ENCODE measurements around the gene SETD3.

Gene SETD3

DNA sequence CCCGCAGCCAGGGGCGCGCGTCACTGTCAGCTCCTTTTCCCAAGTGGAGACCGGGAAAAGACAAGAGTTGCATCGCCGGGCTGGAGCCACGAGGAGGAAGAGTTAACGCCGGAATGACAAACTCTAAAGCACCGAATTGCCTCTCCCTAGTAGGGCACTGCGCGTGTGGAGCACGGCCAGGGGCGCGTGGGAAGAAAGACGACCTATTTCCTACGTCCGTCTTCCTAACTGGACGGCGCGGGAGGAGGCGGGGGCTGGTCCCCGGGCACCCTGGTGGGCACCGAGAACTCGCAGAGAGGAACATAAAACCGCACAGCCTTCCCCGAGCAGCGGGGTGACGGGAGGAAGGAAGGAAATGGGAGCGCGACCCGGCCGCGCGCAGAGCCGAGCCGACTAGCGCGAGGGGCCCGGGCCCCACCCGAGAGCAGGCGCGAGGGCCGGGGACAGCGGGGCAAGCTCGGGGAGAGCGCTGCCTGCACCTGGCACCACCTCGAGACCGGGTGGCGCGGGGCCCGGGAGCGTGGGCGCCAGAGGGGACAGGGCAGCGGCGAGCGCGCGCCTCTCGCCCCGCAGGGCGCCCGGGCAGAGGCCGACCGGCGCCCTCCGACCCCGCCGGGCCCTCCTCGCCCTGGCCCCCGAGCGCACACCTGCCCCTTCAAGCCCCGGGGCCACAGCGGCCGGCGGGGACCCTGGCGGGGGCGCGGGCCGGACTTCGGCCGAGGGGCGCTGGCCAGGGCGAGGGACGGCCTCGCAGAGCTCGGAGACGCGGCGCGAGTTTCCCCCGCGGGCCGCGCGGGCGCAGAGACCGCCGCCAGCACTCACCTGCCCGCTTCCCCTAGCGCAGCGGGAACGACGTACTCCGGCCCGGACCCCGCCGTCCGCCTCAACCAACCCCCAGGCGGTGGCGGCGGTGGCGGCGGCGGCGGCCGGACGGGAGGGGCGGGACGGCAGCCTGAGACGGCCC is at the start of gene SETD3:
SETD3 (minus strand) TSS at position 954 of the 964 bp plus-strand sequence. CDS start 15,054 bp downstream, outside the sequence.
- peak; percentile 38 for DNase-seq (ENCODE audit: low read depth)

DNA sequence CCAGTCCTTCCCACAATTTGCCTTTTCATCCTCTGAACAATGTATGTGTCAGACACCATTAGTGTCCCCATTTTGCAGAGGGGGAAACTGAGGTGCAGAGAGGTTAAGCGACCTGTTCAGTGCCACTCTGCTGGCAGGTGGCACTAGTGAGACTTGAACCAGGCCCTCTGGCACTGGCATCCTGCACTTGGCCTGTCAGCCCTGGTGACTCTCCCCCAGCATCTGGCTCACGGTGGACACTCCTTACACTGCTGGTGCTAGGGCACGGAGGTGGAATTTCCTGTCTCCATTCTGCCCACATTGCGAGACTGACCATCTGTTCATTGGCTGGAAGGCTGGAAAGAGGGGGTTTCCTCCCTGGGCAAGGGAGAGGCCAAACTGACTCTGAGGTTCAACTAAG is 49.2 kb upstream of the SETD3 start:
- DNase-seq (ENCODE audit: low read depth): no peak

DNA sequence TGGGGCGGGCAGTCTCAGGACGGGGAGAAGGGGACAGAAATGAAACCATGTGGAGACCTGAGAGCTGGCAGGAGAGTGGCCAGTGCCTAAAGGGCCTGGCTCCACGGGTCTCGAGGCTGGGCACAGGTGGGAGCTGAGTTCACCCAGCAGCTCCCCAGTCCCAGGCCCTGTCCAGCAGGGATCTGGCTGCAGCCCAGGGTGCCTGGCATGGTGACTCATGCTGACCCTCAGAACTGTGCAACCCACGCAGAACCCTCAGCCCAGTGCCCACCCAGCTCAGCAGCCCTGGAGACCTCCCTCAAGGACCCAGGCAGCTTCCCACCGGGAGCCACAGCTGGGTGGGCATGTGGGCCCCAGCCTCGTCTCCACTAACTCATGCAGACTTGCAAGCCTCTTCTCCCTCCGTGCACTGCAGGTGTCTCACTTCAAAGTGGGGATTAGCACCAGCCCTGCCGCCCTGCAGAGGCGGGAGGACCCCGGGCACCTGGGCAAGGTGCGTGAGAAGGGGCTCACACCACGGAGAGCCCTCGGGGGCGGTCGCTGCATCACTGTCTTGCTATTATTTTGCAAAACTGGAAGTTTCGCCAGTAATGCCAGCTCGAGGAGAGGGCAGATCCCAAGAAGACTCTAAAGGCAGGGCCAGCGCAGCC is 46.9 kb upstream of the SETD3 start:
- no peak for DNase-seq (ENCODE audit: low read depth)

DNA sequence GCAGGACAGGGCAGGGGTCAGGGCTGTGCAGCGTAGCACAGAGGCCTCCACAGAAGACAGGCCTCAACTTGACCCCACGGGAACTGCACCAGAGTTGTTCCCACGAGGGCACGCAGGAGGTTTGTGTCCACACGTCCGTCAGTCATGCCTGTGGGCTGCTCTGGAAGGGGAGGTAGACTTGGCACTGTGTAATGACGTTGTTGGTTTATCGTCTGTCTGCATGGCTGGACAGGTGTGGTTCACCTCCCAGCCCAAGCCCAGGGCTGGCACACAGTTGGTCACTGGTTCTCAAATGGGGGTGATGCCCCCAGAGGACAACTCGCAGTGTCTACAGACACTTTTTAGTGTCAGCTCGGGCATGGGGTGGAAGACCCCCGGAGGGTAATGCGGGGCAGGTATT is 46.4 kb upstream of the SETD3 start:
- no peak for DNase-seq (ENCODE audit: low read depth)

DNA sequence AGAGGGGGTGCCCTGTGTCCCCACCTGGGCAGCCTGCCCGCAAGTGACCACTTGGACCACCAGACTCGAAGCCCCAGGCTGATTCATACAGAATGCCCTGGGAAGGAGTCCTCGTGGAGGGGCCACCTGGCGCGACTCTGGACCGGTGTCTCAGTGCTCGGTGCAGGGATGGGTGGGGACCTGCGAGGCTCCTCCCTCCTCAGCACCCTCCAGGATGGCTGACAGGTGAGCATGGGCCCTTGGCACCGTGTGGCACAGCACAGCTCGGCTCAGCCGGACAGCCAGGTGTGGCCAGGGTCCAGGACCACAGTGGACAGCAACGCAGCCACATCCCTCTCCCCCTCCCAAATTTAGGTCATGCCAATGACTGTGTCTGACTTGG is 45.0 kb upstream of the SETD3 start:
- no peak for DNase-seq (ENCODE audit: low read depth)

DNA sequence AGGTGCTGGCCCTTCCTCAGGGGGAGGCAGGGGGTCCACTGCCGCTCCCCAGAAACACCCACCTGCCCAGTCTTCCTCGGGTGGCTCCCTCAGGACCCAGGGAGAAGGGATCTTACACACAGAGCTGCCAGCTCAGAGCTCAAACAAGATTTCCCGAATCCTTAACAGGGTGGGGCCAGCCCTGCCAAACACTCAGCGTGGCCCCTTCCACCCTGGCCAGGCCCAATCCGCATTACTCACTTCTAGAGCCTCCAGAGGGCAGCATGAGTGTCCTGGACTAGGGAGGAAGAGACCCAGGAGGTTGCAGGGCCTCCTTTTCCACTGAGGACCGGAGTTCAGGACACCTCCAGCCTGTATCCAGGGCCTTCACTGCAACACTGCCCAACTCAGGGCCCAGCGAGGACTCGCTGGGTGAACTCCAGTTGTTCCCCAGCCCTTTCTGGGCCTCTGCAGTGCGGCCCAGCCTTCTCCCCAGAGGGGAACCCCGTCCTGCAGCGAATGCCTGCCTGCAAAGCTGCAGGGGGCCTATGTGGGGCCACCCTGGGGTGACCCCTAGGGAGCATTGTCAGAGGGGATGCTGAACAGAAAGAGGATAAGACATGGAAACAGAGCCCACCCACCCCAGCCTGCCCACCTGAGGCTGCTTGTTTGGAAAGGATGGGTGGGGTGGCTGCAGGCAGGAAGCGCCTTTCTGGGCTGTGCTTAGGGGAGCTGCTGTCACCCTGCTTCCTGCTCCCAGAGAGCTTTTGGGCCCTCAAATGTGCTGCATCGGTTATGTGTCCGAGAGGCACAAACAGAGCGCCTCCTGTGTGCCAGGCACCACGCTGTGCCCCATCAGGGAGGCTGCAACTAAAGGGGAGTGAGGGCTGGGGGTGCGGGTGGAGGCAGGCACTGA is 44.4 kb upstream of the SETD3 start:
- DNase-seq (ENCODE audit: low read depth): no peak

DNA sequence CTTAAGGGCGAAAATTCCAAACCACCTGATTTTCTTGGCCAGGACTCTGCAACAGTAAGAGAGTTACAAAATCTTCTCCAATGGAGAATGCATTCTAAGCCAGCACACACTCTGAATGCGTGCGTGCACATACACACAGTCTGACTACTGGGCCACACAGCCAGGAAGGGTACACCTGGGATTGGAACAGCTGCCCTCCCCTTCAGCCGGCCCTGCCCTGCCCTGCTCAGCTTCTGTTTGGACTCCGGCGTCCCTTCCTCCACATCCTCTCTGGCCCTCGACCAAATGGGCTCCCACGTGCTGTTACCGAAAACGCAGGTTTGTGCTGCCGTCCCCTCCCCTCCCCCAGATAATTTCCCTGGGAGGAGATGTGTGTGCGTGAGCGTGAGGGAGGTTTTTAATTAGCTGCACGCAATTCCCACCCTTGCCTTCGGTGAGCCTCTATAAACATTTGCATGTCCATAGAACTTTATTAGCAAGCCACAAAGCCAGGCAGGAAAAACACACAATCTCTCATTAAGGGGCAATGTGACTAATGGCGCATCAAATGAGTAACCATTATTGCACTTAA is 43.5 kb upstream of the SETD3 start:
- no peak for DNase-seq (ENCODE audit: low read depth)

DNA sequence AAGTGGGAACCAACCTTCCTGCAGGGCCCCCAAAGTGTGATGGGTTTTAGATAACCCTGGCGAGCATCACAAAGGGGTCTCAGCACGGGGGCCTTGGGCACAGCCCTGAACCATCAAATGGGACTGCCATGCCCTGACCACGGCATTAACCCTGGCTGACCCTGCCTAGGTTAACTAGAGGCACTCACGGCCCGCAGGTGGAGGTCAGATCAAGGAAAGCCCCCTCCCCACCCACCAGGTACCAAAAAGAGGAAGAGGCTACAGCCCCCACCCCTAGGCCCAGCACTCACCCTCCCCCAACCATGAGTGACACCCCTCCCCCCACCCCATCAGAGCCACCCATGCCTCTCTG is 43.0 kb upstream of the SETD3 start:
- no peak for DNase-seq (ENCODE audit: low read depth)

DNA sequence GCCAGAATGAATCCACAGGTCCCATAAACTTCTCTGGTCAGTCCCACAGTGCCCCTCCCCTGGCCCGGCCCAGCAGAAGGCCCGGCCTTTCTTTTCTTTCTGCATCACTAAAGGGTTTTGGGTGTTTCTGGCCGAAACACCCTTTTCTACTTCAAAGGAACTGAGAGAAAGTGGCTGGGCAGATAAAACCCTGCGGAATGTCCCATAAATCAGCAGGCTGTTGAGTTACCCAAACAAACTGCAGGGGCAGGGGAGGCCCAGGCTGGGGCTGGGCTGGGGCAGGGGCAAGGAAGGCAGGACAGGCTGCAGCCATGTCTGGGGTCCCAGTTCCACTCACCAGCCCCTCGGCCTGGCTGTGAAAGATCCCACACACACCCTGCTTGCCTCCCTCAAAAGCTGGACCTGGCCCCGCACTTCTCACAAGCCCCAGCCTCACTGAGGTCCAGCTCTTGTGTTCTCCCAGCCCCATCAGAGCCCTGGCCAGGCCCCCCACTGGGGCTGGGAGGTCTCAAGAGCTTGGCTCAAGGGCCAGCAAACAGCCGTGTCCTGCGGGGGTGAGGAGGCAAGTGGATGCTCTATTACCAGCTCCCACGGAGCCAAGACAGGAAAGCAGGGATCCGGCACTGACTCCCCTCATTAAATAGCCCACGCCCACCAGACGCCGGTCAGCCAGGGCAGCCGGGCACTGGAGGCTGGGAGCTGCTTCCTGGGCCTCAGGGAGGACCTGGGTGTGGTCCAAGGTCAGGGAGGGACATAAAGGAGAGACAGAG is 42.5 kb upstream of the SETD3 start:
- no peak for DNase-seq (ENCODE audit: low read depth)

DNA sequence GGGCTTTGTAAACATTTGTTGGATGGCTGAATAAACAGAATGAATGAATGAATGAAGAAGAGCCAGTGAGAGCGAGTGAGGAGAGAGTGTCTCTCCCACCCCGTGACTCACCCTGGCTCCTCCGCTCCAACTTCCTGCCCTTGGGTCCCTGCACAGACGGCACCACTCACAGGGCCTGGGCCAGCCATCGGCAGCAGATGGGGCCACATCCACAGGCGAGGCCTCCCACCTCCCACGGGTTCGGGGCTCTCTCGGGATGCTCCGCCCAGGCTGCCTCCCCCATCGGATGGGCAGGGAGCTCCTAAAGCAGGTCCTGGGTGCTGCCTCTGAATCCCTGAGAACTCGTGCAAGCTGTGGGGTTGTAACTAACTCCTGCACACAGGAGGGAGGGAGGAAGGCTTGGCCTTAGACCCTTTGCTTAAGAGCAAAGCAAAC is 41.8 kb upstream of the SETD3 start:
- peak; percentile 32 for DNase-seq (ENCODE audit: low read depth)

DNA sequence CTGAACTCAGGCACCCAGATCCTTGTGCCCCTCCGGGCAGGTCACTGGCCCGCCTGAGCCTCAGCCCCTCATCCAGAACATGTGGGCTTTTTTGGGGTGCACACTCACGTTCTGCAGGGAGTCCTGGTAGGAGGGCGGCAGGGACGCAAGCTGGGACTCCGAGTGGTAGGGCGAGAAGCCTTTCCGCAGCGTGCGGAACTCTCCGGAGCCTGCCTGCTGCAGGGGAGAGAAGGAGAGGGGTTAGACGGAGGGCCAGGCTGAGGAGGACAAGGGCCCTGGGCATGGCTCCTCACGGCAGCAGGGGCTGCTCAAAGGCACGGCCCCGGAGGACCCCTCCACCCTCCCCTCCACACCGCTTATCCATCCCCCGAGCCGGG is 41.4 kb upstream of the SETD3 start:
- no peak for DNase-seq (ENCODE audit: low read depth)

DNA sequence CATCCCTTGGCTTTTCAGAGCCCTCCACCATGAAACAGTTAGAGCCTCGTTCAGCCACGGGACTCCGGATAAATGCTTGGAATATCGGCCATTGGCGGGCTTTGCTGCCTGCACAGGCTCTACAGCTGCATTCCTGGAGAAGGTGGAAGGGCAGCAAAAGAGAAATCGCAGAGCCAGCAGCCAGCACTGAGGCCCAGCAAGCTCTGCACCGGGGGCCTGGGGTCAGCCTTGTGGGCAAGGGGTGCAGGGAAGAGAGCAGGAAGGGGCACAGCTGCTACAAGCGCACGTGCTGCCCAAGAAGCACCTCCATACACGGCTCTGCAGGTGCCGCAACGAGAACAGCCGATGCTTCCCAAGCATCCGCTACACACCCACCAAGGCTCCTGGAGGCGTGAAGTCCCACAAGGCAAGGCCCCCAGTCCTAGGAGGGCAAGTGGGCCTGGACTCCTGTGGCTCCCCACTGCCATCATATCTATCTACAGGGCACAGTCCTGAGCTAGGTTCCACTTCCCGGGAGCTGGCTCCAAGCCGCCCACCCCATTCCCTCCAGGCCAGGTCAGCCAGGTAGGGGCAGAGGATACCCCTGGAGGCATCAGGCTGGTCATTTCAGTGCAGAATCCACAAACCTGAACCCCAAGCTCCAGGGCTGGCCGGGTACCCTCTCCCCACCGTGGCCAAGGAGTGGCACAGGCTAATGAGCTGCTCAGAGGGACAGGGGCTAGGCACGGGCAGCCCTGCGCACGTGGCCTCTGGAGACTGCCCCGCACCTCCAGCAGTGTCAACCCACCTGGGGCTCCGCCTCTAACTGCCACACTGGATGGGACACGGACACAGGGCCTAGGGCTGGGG is 40.7 kb upstream of the SETD3 start:
- DNase-seq (ENCODE audit: low read depth): no peak

DNA sequence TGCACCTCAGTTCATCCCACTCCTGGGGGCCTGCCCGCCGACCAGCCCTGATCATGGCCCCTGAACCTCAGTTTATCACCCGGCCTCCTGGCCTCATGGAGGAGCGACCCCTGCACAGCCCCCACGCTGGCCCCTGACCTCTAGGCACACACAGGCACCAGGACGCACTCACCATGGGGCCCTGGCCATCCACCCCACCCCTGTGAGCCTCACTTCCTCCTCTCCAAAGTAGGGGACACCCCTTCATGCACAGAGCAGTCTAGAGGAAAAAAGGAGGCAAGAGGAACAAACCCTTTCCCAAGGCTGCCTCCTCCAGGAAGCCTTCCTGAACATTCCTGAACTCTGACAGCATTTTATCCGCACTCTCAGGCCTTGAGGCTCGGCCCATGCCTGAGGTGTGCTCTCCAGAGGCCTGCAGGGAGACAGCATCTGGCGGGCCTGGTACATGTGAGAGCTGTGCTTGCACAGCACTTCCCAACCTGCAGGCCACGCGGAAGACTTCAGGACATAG is 40.0 kb upstream of the SETD3 start:
- no peak for DNase-seq (ENCODE audit: low read depth)

DNA sequence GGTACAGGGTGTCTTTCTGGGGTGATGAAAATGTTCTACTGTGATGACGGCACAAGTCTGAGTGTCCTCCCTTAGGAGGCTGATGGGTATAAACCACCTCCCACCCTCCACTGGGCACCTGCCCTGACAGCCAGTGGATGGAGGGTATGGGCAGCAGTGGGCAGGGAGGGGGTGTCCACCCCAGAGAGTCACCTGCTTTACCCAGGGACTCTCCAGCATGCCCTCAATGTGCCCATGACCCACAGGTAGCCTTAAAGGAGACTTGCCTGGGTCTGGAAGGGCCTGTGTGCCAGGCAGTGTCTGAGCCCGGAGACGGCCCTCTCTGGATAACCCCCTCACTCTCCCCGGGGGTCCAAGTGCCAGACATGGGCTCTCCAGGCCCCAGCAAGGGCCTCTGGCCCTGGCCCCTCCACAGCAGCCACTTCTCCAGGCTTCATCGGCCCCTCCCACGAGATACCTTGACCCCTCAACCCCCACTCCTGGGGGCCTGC is 39.3 kb upstream of the SETD3 start:
- no peak for DNase-seq (ENCODE audit: low read depth)

DNA sequence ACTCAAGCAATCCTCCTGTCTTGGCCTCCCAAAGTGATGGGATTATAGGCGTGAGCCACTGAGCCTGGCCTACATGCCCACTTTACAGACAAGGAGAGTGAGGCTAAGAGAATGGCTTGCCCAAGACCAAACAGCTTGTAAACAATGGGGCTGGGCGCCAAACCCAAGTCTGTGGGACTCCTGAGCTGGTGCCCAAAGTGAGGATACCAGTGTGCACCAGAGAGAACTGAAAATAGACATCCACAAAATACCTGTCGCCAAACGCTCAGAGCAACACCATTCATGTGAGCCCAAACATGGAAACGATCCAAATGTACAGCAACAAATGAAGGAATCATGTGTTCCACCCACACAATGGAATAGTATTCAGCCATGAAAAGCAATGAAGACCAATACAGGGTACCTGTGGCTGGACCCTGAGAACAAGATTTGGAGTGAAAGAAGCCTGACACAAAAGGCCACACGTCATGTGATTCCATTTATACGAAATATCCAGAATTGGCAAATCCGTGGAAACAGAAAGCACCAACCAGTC is 38.8 kb upstream of the SETD3 start:
- DNase-seq (ENCODE audit: low read depth): no peak

DNA sequence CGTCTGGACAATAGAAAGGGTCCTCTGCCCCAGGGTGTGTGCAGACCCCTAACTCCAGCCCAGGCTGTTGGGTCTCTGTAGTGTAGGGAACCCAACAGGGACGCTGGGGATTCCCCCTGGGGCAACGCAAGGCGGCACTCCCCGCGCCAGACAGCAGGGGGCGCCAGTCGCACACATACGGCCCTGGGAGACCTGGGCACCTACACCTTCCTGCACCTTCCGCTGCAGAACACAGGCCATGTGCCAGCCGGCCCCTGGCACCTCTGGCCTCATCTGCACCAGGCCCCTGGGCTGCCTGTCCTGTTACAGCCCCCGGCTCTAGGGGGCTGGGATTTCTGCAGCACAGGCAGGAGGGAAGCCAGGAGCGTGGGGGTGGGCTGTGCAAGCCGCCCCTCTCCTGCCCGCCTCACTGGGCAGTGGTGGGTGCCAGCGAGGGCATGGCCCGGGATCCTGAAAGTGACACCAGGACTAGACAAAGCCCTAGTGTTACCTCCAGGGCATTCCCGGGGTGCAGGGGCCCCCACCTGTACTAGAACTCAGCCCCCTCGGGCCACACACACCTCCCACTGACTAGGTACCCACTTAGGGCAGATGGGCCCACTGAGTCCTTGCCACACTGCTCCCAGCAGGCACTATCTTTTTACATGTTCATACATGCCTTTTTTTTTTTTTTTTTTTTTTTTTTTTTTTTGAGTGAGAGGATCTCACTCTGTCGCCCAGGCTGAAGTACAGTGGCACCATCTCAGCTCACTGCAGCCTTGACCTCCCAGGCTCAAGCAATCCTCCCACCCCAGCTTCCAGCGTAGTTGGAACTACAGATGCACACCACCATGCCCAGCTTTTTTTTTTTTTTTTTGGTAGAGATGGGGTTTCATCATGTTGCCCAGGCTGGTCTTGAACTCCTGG is 38.0 kb upstream of the SETD3 start:
- peak; percentile 16 for DNase-seq (ENCODE audit: low read depth)

DNA sequence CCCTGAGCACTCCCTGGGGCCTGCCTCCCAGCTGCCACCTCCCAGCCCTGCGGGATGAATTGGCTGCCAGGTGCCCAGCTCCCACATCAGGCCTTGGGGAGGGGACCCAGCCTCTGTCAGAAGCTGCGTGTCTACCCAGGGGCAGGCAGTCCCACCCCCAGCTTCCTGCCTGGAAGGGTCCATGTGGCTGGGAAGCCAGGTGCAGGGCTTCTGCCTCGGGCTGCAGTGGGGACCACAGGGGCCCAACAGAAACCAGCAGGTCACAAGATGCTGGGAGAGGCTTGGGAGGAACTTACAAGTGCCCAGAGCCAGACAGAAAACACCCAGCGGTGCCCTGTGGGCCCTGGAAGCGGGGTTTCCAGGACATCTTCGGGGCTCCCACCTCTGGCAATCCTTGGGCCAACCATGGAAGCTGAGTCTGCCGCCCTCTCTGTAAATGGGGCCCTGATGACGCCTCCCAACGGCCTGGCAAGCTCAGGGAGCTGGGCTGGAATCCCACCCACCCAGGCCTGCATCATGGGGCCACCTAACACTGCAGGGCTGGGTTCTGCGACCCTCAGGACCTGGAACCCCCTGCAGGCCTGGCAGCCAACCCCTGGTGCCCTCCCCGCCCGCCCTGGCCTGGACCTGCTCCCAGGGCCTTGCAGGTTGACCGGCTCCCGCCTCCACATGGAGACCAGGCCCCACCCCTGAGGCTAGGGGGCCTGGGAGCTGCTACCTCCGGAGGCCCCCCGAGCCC is 37.2 kb upstream of the SETD3 start:
- DNase-seq (ENCODE audit: low read depth): no peak
